Gastrocnemius medialis (tissue), 4 donors: ENCODE measurements around the gene ZNF160. TPM values are rescaled to one million over a fixed set of nuclear protein-coding genes. Genes with fewer than 3 reads are reported as not detected.
A peak's percentile ranks its signal among the peaks of the same experiment; 100 is the strongest.

Experiments used
- ATAC-seq, 2 donors: fragments of 150-250 bp; one replicate each; pipeline ENCODE4 v1.9.1; 2016
- DNase-seq, 2 donors: peaks; one replicate each; pipeline ENCODE4 v3.0.0-alpha.2; 2019
- H3K27ac ChIP-seq, 4 donors: fragments of 200-600 bp; sonication (generic); 1 replicate in 1 of 4; 2 replicates in 3 of 4; pipeline ENCODE4 v1.5.1; 2016 to 2018; ENCODE audit warnings: mild to moderate bottlenecking in 2 of 4, moderate library complexity in 1 of 4
- H3K27me3 ChIP-seq, 3 donors: fragments of 200-600 bp; sonication (generic) in 2 of 3; 1 replicate in 1 of 3; 2 replicates in 2 of 3; pipeline versions ENCODE4 v1.5.1 to v1.6.0; 2016 to 2019; ENCODE audit warnings: mild to moderate bottlenecking in 1 of 3, moderate library complexity in 1 of 3
- H3K36me3 ChIP-seq, 2 donors: fragments of 200-600 bp; sonication (generic) in 1 of 2; one replicate each; pipeline ENCODE4 v1.5.1; 2017 to 2018
- H3K4me1 ChIP-seq, 2 donors: fragments of 200-600 bp; sonication (generic) in 1 of 2; one replicate each; pipeline ENCODE4 v1.5.1; 2016 to 2017; ENCODE audit warnings: mild to moderate bottlenecking in 2 of 2
- H3K4me3 ChIP-seq, 4 donors: fragments of 200-600 bp; sonication (generic) in 3 of 4; 1 replicate in 1 of 4; 2 replicates in 3 of 4; pipeline ENCODE4 v1.5.1; 2016 to 2019; ENCODE audit warnings: mild to moderate bottlenecking in 2 of 4
- H3K9me3 ChIP-seq, 3 donors: fragments of 200-600 bp; sonication (generic) in 2 of 3; 1 replicate in 1 of 3; 2 replicates in 2 of 3; pipeline ENCODE4 v1.5.1; 2016 to 2019
- POLR2A ChIP-seq, 2 donors: fragments of 450-650 bp; IDR thresholded peaks; one replicate each; pipeline ENCODE4 v1.6.1; 2017; ENCODE audit warnings: antibody characterized with exemption in 2 of 2, mild to moderate bottlenecking in 2 of 2, moderate library complexity in 2 of 2
- in situ Hi-C, 4 donors: fragments of 200-750 bp; cut with MboI; loops; one replicate each; pipeline versions ENCODE4 v1.15.0 to v1.8.0; 2017; ENCODE audit warnings: low sequenced_read_pairs in 4 of 4
- intact Hi-C: fragments of 100-400 bp; cut with DNase I; formaldehyde crosslinking; loops from one replicate; pipeline ENCODE4 v1.15.1; 2023; ENCODE audit warnings: low total_unique reads
- total RNA-seq, 4 donors: library from RNA; depleted of rRNA; stranded (reverse); fragments of >200 nt; gene quantifications; one replicate each; pipeline versions ENCODE4 v1.1.0 to v1.2.3, GENCODE V29; 2016
- TF ChIP-seq, protein P1 (sequence below), 5 experiments: fragments of 450-650 bp in 3 of 5; fragments of 200-600 bp in 2 of 5; sonication (generic) in 2 of 5; IDR thresholded peaks in 4 of 5; conservative IDR thresholded peaks in 1 of 5; 1 replicate in 4 of 5; 2 replicates in 1 of 5; pipeline ENCODE4 v1.5.1; 2016 to 2019; ENCODE audit warnings: antibody characterized with exemption in 5 of 5, mild to moderate bottlenecking in 3 of 5, moderate library complexity in 3 of 5

Gene ZNF160
- total RNA-seq, 4 donors from 2014 or later, result 8.3 to 20.7 (median 11.9) TPM

DNA sequence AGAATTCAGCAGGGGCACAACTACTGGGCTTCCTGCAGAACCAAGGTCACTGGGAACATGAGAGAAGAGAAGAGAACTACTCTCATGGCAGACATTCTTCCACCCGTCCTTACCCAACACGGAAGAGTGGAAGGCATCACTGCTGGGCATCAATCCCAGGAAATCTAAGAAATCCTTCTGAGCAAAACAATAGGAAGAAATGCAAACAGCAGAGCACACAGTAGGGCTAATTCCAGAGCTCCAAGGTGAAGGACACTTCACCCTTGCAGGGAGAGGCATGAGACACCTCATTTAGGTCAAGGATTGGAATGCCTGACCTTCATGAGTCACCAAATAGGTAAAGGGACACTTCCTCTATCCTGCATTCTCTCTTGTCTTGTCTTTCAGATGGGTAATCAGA, 55.8 kb downstream of the ZNF160 start:
- in situ Hi-C loops, result no loop called here
- H3K4me3 ChIP-seq, result no peak overlapping the region

DNA sequence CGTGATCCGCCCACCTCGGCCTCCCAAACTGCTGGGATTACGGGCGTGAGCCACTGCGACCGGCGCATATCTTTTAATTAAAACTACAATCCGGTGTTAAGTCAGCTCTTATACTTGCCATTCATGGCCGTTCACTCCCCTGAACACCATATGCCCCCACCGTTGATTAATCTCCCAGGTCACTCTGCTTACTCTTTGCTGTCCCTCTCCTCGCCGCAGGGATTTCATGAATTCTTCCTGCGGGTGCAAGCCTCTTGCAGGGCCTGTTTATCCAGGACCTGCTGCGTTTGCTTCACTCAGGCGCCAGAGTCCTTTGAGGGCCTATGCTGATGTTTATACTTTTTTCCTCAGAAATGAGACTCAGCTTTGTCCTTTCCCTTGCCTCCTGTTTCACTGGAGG, 57.7 kb downstream of the ZNF160 start:
- H3K4me3 ChIP-seq, result no peak overlapping the region
- in situ Hi-C loops, result no loop called here
- H3K4me1 ChIP-seq, result no peaks in the 10 kb centered on the region
- peaks cover 0 to 10% (median 0%) of the 10 kb centered on the region in 3 donors for H3K9me3 ChIP-seq
- TF ChIP-seq POLR2A (IDR thresholded peaks at IDR 0.05), result no peak
- TF ChIP-seq, protein P1, sequence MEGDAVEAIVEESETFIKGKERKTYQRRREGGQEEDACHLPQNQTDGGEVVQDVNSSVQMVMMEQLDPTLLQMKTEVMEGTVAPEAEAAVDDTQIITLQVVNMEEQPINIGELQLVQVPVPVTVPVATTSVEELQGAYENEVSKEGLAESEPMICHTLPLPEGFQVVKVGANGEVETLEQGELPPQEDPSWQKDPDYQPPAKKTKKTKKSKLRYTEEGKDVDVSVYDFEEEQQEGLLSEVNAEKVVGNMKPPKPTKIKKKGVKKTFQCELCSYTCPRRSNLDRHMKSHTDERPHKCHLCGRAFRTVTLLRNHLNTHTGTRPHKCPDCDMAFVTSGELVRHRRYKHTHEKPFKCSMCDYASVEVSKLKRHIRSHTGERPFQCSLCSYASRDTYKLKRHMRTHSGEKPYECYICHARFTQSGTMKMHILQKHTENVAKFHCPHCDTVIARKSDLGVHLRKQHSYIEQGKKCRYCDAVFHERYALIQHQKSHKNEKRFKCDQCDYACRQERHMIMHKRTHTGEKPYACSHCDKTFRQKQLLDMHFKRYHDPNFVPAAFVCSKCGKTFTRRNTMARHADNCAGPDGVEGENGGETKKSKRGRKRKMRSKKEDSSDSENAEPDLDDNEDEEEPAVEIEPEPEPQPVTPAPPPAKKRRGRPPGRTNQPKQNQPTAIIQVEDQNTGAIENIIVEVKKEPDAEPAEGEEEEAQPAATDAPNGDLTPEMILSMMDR (IDR thresholded peaks at IDR 0.05 in 4 of 5, conservative IDR thresholded peaks at IDR 0.05 in 1 of 5), result no peak
- no peak overlapping the region for H3K27ac ChIP-seq
- intact Hi-C loops, result no loop called here
- H3K27me3 ChIP-seq, result no peaks in the 10 kb centered on the region
- ATAC-seq (no peak), DNase-seq (no peak)
- no peaks in the 10 kb centered on the region for H3K36me3 ChIP-seq

More for the DNA sequence above, 55.8 kb downstream of the ZNF160 start:
- Histone ChIP-seq H3K27me3 (no peaks in the 10 kb centered on the region), H3K36me3 (no peaks in the 10 kb centered on the region), H3K27ac (no peak overlapping the region), H3K4me1 (no peaks in the 10 kb centered on the region), H3K9me3 (peaks cover 0 to 10% (median 0%) of the 10 kb centered on the region in 3 donors)
- no peak for TF ChIP-seq POLR2A (IDR thresholded peaks at IDR 0.05)
- TF ChIP-seq, protein P1 (IDR thresholded peaks at IDR 0.05 in 4 of 5, conservative IDR thresholded peaks at IDR 0.05 in 1 of 5), result no peak
- intact Hi-C loops, result no loop called here
- DNase-seq (no peak), ATAC-seq (no peak)

DNA sequence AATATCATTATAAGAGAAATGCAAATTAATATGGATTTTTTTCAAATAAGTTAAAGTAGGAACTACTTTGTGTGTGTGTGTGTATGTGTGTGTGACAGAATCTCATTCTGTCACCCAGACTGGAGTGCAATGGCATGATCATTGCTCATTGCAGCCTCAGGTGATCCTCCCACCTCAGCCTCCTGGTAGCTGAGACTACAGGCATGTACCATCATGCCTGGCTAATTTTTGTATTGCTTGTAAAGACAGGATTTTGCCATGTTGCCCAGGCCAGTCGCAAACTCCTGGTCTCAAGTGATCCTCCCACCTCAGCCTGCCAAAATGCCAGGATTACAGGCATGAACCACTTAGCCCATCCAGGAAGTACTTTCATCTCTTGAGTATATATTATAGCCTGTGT, 61.9 kb downstream of the ZNF160 start:
- Histone ChIP-seq H3K4me3 (no peak overlapping the region), H3K4me1 (no peaks in the 10 kb centered on the region), H3K27ac (no peak overlapping the region), H3K36me3 (no peaks in the 10 kb centered on the region), H3K9me3 (no peaks in the 10 kb centered on the region), H3K27me3 (peaks cover 2 to 20% (median 3%) of the 10 kb centered on the region in 3 donors)
- ATAC-seq (no peak), DNase-seq (no peak)
- intact Hi-C loops, result no loop called here
- TF ChIP-seq, protein P1 (IDR thresholded peaks at IDR 0.05 in 4 of 5, conservative IDR thresholded peaks at IDR 0.05 in 1 of 5), result no peak
- no peak for TF ChIP-seq POLR2A (IDR thresholded peaks at IDR 0.05)
- in situ Hi-C loops, result no loop called here

DNA sequence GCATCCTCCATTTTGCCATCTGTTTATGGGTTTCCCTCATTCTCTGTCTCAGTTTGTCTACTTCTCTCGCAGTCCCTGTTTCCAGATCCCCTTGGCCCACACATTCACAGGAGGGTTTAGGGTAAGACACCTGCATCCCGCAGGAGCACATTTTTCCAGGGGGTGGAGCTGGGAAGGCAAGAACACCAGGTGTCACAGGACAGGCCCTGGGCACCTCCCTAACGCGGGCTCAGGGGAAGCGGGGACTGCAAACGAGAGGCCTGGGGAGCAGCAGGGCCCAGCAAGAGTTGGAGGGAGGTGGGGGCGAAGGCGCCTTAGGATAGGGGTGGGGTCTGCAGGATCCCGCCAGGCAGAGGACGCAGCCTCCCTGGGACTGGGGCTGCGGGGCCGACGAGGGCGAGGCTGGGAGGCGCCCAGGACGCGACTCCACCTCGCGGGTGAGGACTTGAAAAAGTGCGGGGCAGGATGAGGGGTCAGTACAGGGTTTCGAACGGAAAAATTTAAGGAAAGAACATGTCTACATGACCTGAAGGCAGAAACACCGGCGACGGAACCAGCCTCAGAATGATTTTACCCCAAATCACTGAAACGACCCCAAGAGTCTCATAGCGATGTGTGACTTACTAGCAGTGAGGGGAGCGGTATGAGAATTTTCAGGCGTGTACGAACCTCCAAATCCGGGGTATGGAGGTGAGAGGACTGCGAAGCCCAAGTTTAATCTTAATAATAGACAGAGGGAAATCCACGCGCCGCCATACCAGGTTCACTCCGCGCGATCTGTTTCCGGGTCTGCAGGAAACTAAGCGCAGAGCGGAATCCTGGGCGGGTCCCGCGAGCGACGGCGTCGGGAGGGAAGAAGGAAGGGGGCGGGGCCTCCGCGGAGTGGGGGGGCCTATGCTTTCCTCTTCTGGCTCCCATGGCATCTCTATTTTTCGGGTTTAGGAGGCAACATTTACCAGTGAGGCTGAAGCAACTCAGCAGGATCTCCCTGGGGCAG, 65.8 kb downstream of the ZNF160 start:
- intact Hi-C loops (no loop called here), in situ Hi-C loops (no loop called here)
- H3K36me3 ChIP-seq, result no peaks in the 10 kb centered on the region
- H3K27ac ChIP-seq, result no peak overlapping the region
- H3K9me3 ChIP-seq, result no peaks in the 10 kb centered on the region
- no peaks in the 10 kb centered on the region for H3K4me1 ChIP-seq
- TF ChIP-seq, protein P1 (IDR thresholded peaks at IDR 0.05 in 4 of 5, conservative IDR thresholded peaks at IDR 0.05 in 1 of 5), result no peak
- no peak for TF ChIP-seq POLR2A (IDR thresholded peaks at IDR 0.05)
- H3K27me3 ChIP-seq, result peaks cover 2 to 20% (median 3%) of the 10 kb centered on the region in 3 donors
- no peak for ATAC-seq
- H3K4me3 ChIP-seq, result peak overlapping the region in 1 of 4 donors; percentile 34
- DNase-seq, result no peak
